ENCODE data around the gene WHAMM.

DNA sequence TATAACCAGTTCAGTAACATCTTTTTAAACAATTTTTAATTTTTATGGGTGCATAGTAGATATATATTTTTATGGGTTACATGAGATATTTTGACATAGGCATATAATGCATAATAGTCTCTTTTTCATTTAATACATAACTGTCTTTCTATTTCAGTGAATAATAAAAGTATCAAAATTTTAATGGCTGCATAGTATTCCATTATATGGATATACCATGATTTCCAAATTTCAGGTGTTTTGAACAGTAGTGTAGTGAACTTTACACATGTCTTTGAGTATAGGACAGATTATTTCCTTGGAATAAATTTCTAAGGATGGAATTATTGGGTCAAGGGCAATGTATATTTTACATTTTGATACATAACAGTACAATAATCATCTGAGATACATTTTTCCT is 10.7 kb downstream of the WHAMM start:
- TF ChIP-seq, protein P1, sequence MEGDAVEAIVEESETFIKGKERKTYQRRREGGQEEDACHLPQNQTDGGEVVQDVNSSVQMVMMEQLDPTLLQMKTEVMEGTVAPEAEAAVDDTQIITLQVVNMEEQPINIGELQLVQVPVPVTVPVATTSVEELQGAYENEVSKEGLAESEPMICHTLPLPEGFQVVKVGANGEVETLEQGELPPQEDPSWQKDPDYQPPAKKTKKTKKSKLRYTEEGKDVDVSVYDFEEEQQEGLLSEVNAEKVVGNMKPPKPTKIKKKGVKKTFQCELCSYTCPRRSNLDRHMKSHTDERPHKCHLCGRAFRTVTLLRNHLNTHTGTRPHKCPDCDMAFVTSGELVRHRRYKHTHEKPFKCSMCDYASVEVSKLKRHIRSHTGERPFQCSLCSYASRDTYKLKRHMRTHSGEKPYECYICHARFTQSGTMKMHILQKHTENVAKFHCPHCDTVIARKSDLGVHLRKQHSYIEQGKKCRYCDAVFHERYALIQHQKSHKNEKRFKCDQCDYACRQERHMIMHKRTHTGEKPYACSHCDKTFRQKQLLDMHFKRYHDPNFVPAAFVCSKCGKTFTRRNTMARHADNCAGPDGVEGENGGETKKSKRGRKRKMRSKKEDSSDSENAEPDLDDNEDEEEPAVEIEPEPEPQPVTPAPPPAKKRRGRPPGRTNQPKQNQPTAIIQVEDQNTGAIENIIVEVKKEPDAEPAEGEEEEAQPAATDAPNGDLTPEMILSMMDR (IDR thresholded peaks at IDR 0.05; ENCODE audit: borderline replicate concordance, extremely low read depth, low read length, poor library complexity, severe bottlenecking) = no peak
- no peak for TF ChIP-seq EZH2 (IDR thresholded peaks at IDR 0.05; ENCODE audit: borderline replicate concordance, low read depth, low read length, severe bottlenecking)
